HL-60 (cell line): ENCODE data around the gene SCLT1.

Source experiments
- DNase-seq, 2 experiments: peaks; one replicate each; pipeline ENCODE4 v3.0.0-alpha.2; 2010 to 2020; ENCODE audit warnings: low read depth in 1 of 2, low spot score in 1 of 2
- H3K27ac ChIP-seq: fragments of 250-450 bp; sonication (Bioruptor Pico); replicated peaks from 2 replicates; pipeline ENCODE4 v1.5.1; 2020; ENCODE audit warnings: mild to moderate bottlenecking, moderate library complexity
- H3K27me3 ChIP-seq: fragments of 250-450 bp; sonication (Bioruptor Pico); 2 replicates; pipeline ENCODE4 v1.5.1; 2021; ENCODE audit warnings: mild to moderate bottlenecking, moderate library complexity; ENCODE audit not compliant: insufficient read depth, poor library complexity, severe bottlenecking
- H3K4me3 ChIP-seq: replicated peaks from 2 replicates; pipeline ENCODE4 v1.5.1; 2011; ENCODE audit warnings: mild to moderate bottlenecking, control low read depth, low read length; ENCODE audit not compliant: insufficient read depth
- CTCF ChIP-seq: IDR thresholded peaks from one replicate; pipeline ENCODE4 v1.5.1; 2011; ENCODE audit warnings: low read length, control low read depth, inconsistent platforms; ENCODE audit not compliant: insufficient read depth
- GABPA ChIP-seq: IDR thresholded peaks from 2 replicates; pipeline ENCODE4 v1.6.1; 2012; ENCODE audit warnings: low read depth
- POLR2AphosphoS5 ChIP-seq: IDR thresholded peaks from 2 replicates; pipeline ENCODE4 v1.6.1; 2012; ENCODE audit warnings: low read depth
- REST ChIP-seq: IDR thresholded peaks from 2 replicates; pipeline ENCODE4 v1.6.1; 2012; ENCODE audit warnings: low read depth; ENCODE audit not compliant: insufficient replicate concordance
- SPI1 ChIP-seq: IDR thresholded peaks from 2 replicates; pipeline ENCODE4 v1.6.1; 2012; ENCODE audit warnings: low read depth, mild to moderate bottlenecking, borderline replicate concordance

Gene SCLT1

GRCh38 chr4:129111919-129112318 lies 18.6 kb upstream of the SCLT1 start:
- no peak overlapping the region for H3K4me3 ChIP-seq
- no peak overlapping the region for H3K27ac ChIP-seq
- no peak for TF ChIP-seq CTCF
- TF ChIP-seq SPI1: no peak
- H3K27me3 ChIP-seq: no peaks in the 10 kb centered on the region
- no peak for DNase-seq

GRCh38 chr4:129110931-129111330 lies 17.6 kb upstream of the SCLT1 start:
- Histone ChIP-seq H3K27ac (no peak overlapping the region), H3K4me3 (no peak overlapping the region), H3K27me3 (no peaks in the 10 kb centered on the region)
- TF ChIP-seq CTCF (no peak), GABPA (no peak)
- DNase-seq: no peak

- no peak overlapping the region for H3K4me3 ChIP-seq
- DNase-seq: no peak
- H3K27ac ChIP-seq: no peak overlapping the region
- H3K27me3 ChIP-seq: no peaks in the 10 kb centered on the region
- no peak for TF ChIP-seq POLR2AphosphoS5
- no peak for TF ChIP-seq SPI1
- TF ChIP-seq GABPA: no peak
- TF ChIP-seq REST: no peak
- TF ChIP-seq CTCF: no peak
These were observed 16.9 kb upstream of the SCLT1 start for GRCh38 chr4:129109965-129110824.

- TF ChIP-seq SPI1: no peak
- TF ChIP-seq CTCF: no peak
- no peak for TF ChIP-seq POLR2AphosphoS5
- TF ChIP-seq GABPA: no peak
- no peak for TF ChIP-seq REST
- Histone ChIP-seq H3K4me3 (no peak overlapping the region), H3K27me3 (no peaks in the 10 kb centered on the region), H3K27ac (no peak overlapping the region)
- DNase-seq: no peak
These were observed 5.2 kb upstream of the SCLT1 start for GRCh38 chr4:129098531-129099001.
